Activated naive CD8-positive, alpha-beta T cell treated with anti-CD3 and anti-CD28 coated beads, Interleukin-2, amount 50 U/mL, for 16 hours (primary cell): ENCODE data around the gene SLC29A2.
A peak's percentile ranks its signal among the peaks of the same experiment; 100 is the strongest.

Experiments used
- DNase-seq: peaks from one replicate; pipeline ENCODE4 v3.0.0-alpha.2; 2020; ENCODE audit warnings: low read depth, low spot score

The SLC29A2 gene

GRCh38 chr11:66371627-66372415 is at the start of gene SLC29A2:
SLC29A2 (minus strand) TSS chr11:66371760; CDS start chr11:66371591, 169 bp downstream.
- DNase-seq: peak; percentile 71

GRCh38 chr11:66420671-66421476 is 49.3 kb upstream of the SLC29A2 start, which contains the start of gene NPAS4:
NPAS4 (plus strand) TSS chr11:66421035; CDS start chr11:66421180, 145 bp downstream.
- no peak for DNase-seq

GRCh38 chr11:66419825-66420224 is 48.3 kb upstream of the SLC29A2 start:
- no peak for DNase-seq

- no peak for DNase-seq
These were observed 47.4 kb upstream of the SLC29A2 start for GRCh38 chr11:66418986-66419308.

- peak; percentile 49 for DNase-seq
These were observed 46.8 kb upstream of the SLC29A2 start for GRCh38 chr11:66418168-66418985.

- DNase-seq: no peak
These were observed 45.4 kb upstream of the SLC29A2 start for GRCh38 chr11:66417000-66417399.

GRCh38 chr11:66415423-66415822 is 43.9 kb upstream of the SLC29A2 start:
- no peak for DNase-seq

- no peak for DNase-seq
These were observed 42.8 kb upstream of the SLC29A2 start for GRCh38 chr11:66414120-66414934.

GRCh38 chr11:66413167-66413566 is 41.6 kb upstream of the SLC29A2 start:
- no peak for DNase-seq

- no peak for DNase-seq
These were observed 40.5 kb upstream of the SLC29A2 start for GRCh38 chr11:66412110-66412509.

- DNase-seq: no peak
These were observed 39.8 kb upstream of the SLC29A2 start for GRCh38 chr11:66411323-66411722.

GRCh38 chr11:66410191-66410590 is 38.6 kb upstream of the SLC29A2 start:
- DNase-seq: no peak

GRCh38 chr11:66409226-66409625 is 37.7 kb upstream of the SLC29A2 start:
- no peak for DNase-seq

- peak; percentile 85 for DNase-seq
These were observed 37.1 kb upstream of the SLC29A2 start for GRCh38 chr11:66408488-66409214.

GRCh38 chr11:66407651-66408050 is 36.1 kb upstream of the SLC29A2 start:
- DNase-seq: no peak

GRCh38 chr11:66393954-66394353 is 22.4 kb upstream of the SLC29A2 start:
- no peak for DNase-seq

GRCh38 chr11:66391322-66391721 is 19.8 kb upstream of the SLC29A2 start:
- no peak for DNase-seq

- peak; percentile 36 for DNase-seq
These were observed 17.3 kb upstream of the SLC29A2 start for GRCh38 chr11:66388780-66389386.

- DNase-seq: peak; percentile 76
These were observed 14.9 kb upstream of the SLC29A2 start for GRCh38 chr11:66386171-66387069.
